CD4-positive, alpha-beta T cell treated with Interleukin-10 for 1 hour (primary cell): ENCODE data around the gene SYT9.

Experiments
- DNase-seq: peaks from one replicate; pipeline ENCODE4 v3.0.0-alpha.2; 2020

The SYT9 gene, protein sequence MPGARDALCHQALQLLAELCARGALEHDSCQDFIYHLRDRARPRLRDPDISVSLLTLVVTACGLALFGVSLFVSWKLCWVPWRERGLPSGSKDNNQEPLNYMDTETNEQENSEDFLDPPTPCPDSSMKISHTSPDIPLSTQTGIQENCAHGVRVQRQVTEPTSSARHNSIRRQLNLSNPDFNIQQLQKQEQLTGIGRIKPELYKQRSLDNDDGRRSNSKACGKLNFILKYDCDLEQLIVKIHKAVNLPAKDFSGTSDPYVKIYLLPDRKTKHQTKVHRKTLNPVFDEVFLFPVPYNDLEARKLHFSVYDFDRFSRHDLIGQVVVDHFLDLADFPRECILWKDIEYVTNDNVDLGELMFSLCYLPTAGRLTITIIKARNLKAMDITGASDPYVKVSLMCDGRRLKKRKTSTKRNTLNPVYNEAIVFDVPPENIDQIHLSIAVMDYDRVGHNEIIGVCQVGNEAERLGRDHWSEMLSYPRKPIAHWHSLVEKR

DNA sequence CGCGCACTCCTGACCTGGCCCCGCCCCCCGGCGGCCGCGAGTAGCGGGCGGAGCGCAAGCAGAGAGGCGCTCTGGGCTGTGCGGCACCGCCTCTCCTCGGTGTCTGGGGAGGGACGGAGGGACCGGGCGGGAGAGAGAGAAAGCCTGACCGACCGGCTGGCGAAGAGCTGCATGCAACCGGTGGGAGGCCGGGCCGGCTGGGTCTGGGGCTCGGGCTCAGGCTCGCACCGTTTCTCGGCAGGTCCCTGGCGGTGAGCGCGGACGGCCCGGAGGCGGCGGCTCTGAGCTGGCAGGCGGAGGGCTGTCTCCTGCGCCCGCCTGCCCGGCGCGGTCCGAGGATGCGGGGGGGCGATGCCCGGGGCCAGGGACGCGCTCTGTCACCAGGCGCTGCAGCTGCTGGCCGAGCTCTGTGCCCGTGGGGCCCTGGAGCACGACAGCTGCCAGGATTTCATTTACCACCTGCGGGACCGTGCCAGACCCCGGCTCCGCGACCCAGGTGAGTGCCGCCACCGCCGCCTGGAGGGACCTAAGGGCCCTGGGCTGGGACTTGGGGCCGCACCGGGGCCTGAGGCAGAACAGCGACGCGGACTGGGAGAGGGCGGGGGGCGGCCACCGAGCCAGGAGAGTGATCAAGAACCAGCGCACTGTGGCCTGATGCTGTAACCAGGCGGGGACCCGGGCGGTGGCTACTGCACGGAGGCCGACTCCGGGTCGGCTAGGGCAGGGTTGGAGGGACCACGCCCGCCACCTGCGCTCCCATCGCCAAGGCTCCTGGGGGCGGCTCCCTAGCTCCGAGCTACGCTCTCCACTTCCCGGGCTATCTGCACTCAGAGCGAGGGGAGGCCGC, at the start of gene SYT9:
Gene SYT9 (plus strand): TSS at position 69 of the 847 bp plus-strand sequence. CDS start 283 bp downstream, at position 352.
- no peak for DNase-seq

GRCh38 chr11:7202412-7202811, 49.3 kb upstream of the SYT9 start:
- no peak for DNase-seq

DNA sequence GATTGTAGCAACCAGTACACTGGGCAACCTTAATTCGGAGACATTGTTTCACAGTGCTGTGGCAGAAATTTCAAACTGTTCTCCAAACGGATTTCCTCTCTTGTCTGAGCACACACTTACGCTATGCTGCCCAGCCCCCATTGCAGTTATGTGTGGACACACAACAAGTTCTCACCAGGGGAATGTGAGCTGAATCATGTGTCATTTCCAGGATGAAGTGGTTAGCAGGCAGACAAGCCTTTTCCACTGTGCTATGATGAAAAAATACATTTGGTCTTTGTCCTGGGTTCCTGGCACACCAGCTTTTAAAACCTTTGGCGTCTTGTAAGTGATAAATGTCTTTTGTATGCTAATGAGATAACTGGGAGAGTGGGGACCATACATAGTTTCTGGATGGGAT, 46.9 kb upstream of the SYT9 start:
- no peak for DNase-seq

- no peak for DNase-seq
These were observed 43.3 kb upstream of the SYT9 start for GRCh38 chr11:7208391-7208790.

- no peak for DNase-seq
These were observed 32.2 kb upstream of the SYT9 start for GRCh38 chr11:7219491-7219890.

DNA sequence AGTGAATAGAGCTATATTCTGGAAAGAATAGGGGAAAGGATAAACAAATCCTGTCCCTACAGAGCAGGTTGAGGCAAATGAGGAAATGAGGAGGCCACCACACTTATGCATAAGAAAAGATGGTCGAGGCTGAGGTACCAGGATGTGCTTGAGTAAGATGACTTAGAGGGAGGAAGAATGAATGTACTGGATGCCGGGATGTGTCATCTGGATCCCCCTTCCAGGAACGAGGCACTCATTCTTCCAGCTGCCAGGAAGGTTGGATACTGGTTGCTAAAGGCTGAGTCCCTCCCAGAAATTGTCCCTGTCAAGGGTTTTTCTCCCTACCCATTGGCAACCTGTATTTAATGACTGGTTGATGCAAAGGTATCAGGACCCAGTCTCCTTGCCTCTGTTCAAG, 31.1 kb upstream of the SYT9 start:
- no peak for DNase-seq

GRCh38 chr11:7222619-7223018, 29.1 kb upstream of the SYT9 start:
- DNase-seq, result no peak

GRCh38 chr11:7239877-7240276, 11.8 kb upstream of the SYT9 start:
- no peak for DNase-seq

DNA sequence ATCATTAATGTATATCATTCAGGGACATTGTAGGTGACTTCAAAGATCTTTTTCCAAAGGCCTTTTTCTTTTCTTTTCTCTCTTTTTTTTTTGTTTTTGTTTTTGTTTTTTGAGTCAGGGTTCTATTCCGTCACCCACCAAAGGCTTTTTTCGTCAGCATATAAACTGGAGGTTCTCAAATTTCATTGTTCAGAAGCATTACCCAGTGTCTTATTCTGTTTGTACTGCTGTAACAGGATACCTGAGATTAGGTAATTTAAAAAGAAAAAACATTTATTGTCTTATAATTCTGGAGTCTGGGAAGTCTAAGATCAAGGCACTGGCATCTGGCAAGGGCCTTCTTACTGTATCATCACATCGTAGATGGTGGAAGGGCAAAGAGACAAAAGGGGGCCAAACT, 6.4 kb upstream of the SYT9 start:
- no peak for DNase-seq

GRCh38 chr11:7246179-7246578, 5.5 kb upstream of the SYT9 start:
- DNase-seq, result no peak

DNA sequence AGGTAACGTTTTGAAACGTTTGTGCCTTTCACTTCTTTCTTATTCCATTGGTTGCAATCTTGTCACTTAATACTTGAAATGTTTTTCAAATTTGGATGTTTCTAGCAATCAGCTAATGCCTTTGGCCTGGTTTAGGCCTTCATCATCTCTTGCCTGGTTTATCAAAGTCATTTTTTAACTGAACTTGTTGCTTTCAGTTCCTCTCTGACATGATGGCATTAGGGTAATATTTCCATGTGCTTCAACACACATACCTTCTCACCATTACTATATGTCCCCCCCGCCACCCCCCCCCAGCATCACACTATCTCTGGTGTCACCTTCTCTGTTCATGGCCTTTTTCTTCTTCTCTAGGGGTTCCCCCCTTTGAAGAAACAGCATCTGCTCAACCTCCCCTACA, 1.5 kb upstream of the SYT9 start:
- no peak for DNase-seq

DNA sequence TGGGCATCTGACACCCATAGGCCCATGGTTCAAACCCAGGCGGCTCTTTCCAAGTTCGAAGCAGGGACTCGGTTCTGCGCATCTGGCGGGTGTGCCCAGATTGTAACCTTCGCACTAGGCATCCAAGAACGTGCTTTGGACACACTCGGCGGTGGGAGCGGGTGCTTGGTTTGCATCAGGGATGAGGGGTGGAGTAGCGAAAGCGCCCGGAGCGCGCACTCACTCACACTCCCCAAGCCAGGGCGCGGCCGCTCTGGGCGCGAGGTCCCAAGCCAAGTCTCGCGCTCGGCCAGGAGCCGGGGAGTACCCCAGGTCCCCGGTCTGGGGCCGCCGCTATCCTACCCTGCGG, 243 bp upstream of the SYT9 start:
- DNase-seq, result no peak

DNA sequence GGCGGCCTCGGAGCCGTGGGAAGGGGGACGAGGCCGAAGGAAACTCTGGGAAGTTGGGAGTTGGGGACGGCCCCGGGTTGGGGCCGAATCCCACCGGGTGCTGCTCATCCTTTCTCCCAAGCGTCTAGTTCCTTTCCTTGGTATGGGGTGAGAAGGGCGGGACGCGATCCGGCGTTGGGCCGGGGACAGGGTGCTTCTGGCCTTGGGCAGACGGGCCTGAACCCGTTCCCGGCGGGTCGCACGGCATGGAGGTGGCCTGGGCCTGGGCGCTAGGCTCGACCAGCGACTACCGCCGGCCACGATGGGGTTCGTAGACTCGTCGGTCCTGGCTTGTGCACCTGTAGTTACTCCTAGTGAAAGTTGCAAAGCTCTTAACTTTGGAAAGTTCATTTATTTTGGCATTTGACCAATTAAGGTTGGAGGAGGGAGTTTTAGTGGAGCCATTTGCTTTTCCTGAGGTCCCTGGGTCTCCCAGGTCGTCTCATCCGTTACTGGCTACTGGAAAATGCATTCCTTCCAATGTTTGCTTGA, 1.0 kb downstream of the SYT9 start:
- no peak for DNase-seq

- no peak for DNase-seq
These were observed 2.1 kb downstream of the SYT9 start for GRCh38 chr11:7253800-7254199.

DNA sequence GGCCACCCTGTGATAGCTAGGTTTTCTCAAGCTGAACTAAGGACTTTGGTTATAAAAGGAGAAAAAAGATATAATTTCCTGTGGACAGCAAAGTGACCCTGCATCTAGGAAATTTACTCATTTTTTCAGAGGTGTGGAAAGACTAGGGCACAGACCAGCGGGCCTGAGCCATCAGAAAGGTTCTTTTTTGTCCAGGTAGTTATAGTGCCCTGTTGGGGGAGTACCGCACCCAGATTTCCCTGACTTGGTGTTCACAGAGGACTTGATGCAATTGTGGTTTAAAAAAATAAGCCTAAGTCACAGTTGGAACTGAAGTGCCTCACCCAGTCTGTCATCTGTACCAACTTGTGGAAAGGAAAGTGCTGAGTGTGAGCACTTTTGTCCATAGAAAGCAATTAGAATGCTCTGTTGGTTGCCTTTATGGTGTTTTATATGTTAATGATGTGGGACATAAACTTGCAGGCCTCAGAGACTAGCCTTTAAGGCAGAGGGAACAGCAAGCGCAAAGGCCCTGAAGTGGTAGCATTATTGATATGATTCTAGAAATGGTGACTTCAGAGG, 3.1 kb downstream of the SYT9 start:
- DNase-seq, result no peak

DNA sequence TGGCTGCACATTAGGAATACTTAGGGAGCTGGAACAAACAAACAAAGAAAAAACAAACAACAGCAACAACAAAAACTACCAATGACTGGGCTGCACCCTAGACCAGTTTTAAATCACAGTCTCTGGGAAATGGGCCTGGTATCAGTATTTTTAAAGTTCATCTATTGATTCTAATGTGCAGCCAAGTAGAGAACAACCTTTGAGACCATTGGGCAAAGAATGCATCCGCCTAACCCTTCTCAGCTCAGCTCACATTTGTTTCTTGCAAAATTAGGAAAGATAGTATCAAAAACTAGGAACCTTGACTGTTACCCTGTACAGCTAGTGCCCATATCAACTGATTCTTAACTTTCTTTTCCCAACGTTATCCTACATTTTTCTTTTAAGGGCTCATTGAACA, 5.2 kb downstream of the SYT9 start:
- no peak for DNase-seq

- no peak for DNase-seq
These were observed 6.0 kb downstream of the SYT9 start for GRCh38 chr11:7257724-7258123.

DNA sequence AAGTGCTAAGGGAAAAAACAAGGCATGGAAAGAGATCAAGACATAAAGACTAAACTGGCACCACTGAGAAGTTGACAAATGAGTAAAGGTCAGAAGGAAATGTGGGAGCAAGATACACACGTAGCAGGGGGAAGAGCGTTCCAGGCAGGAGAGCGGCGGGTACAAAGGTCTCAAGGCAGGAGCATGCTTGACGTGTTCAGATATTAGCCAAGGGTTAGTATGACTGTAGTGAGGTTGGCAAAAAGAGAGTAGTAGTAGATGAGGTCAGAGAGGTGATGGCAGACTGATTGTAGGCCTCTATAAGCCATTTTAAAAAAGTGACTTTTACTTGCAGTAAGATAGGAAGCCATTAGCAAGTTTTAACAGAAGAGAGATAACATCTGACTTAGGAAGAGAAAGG, 9.9 kb downstream of the SYT9 start:
- DNase-seq, result no peak

- DNase-seq, result no peak
These were observed 11.0 kb downstream of the SYT9 start for GRCh38 chr11:7262672-7263071.

DNA sequence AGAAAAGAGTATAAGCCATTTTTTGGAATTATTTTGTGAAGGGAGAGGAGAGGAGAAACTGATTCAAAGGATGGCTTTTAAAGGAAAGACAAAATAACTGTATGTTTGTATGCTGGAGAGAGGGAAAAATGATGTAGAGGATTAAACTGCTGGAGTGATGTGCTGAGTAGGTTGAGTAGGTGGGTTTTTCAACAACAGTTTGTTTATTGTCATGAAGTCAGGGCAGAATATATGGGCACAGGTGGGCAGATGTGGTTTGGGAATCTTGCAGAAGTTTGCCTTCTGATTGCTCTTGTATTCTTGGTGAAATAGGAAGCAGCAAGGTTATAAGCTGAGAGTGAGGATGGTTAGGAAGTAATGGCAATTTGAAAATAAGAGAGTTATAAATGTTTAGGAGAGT, 12.1 kb downstream of the SYT9 start:
- DNase-seq, result no peak

DNA sequence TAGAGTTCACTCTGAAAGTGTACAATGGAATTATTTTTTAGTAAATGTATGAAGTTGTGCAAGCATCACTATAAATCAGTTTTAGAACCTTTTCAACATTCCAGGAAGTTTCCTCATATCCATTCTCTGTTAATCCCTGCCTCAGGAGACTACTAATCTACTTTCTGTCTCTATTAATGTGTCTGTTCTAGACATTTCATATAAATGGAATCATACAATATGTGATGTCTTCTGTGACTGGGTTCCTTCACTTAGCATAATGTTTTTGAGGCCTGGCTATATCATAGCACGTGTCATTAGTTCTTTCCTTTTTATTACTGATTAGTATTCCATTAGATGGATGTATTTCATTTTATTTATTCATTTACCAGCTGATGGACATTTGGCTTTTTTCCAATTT, 17.1 kb downstream of the SYT9 start:
- DNase-seq, result no peak

DNA sequence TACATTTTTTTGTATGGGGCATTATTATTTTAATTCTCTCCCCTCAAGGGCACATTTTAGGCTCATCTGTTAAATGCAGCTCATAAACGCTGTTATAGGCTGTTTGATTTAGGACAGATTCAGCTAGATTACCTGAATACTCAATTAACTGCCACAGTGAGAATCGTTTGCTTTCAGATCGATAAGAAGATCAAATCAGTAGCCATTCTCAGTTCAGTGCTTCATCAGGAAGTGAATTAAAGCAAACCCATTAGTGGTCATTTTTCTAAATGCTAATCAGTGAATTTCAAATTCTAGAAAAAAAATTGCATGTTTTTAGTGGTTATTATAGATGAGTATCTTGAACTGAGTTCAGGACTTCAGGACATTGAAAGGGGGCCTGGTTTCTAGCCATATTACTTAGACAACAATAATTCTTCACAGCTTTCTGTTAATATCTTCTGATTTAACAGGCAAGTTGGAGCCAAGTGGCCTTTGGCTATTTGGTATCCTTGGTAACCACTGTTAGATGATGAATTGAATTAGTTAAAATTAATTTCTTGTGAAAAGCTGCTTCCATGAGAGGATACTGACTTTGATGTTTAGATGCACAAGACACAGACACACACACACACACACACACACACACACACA, 18.6 kb downstream of the SYT9 start:
- DNase-seq, result no peak

DNA sequence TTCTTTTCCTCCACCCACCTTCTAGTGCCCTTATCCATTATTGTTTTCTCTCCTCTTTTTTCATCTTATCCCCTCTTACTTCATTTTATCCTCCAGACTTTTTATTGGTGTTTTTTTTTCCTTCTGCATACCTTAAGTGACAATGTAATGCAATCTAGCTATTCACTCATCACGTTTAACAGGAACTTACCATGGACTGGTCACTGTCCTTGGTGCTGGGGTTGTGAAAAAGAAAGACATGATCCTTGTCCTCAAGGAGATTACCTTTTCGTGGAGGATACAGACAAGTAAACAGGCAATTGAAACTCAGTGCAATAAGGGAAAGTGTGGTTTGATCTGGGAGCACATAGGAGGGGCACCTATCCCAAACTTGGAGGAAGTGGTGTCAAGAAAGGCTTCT, 20.7 kb downstream of the SYT9 start:
- no peak for DNase-seq
